Transverse colon (tissue), 4 donors: ENCODE data around the gene MAP6.

Experiments
- CTCF ChIP-seq, 5 experiments: fragments of 200-600 bp in 3 of 5; fragments of 450-650 bp in 2 of 5; sonication (generic) in 3 of 5; IDR thresholded peaks; 1 replicate in 2 of 5; 2 replicates in 3 of 5; pipeline ENCODE4 v1.5.1; 2016 to 2017; ENCODE audit warnings: antibody characterized with exemption in 5 of 5, inconsistent platforms in 3 of 5, mild to moderate bottlenecking in 2 of 5, moderate library complexity in 1 of 5
- EP300 ChIP-seq: sonication (generic); formaldehyde crosslinking; IDR thresholded peaks from one replicate; pipeline ENCODE4 v1.6.1; 2017; ENCODE audit warnings: antibody characterized with exemption, low read depth
- POLR2A ChIP-seq: fragments of 450-650 bp; IDR thresholded peaks from one replicate; pipeline ENCODE4 v1.6.1; 2016; ENCODE audit warnings: antibody characterized with exemption, mild to moderate bottlenecking, moderate library complexity
- POLR2AphosphoS5 ChIP-seq, 3 donors: sonication (generic); formaldehyde crosslinking; IDR thresholded peaks; one replicate each; pipeline ENCODE4 v1.6.1; 2016; ENCODE audit warnings: antibody characterized with exemption in 3 of 3

GRCh38 chr11:75563978-75564552, 104.8 kb downstream of the MAP6 start:
- peak; percentile 21 to 38 (median 35) for TF ChIP-seq CTCF (IDR thresholded peaks at IDR 0.05)
- TF ChIP-seq POLR2A = no peak
- TF ChIP-seq EP300 = no peak
- TF ChIP-seq POLR2AphosphoS5 (IDR thresholded peaks at IDR 0.05) = peak in 1 of 3 donors; percentile 12
